Heart right ventricle (tissue), 16 donors: ENCODE data around the gene EXOC6. TPM values are rescaled to one million over a fixed set of nuclear protein-coding genes. Genes with fewer than 3 reads are reported as not detected.

Source experiments
- ATAC-seq, 8 donors: fragments of 200-7000 bp; cut with Tn5 transposase; one replicate each; pipeline ENCODE4 v1.9.1; 2020; ENCODE audit warnings: mild to moderate bottlenecking in 8 of 8, moderate library complexity in 8 of 8, moderate number of reproducible peaks in 1 of 8
- DNase-seq, 2 donors: peaks; one replicate each; pipeline ENCODE4 v3.0.0-alpha.2; 2020
- H3K27ac ChIP-seq, 10 donors: fragments of 200-600 bp; sonication (generic) in 2 of 10; one replicate each; pipeline versions ENCODE4 v1.5.0 to v1.8.0; 2020 to 2022; ENCODE audit warnings: mild to moderate bottlenecking in 3 of 10
- H3K27me3 ChIP-seq, 7 donors: fragments of 200-600 bp; one replicate each; pipeline ENCODE4 v1.8.0; 2021 to 2022; ENCODE audit warnings: mild to moderate bottlenecking in 2 of 7
- H3K36me3 ChIP-seq, 9 donors: fragments of 200-600 bp; sonication (generic) in 1 of 9; one replicate each; pipeline versions ENCODE4 v1.5.0 to v1.8.0; 2020 to 2022; ENCODE audit warnings: mild to moderate bottlenecking in 2 of 9
- H3K4me1 ChIP-seq, 9 donors: fragments of 200-600 bp; sonication (generic) in 1 of 9; one replicate each; pipeline versions ENCODE4 v1.5.0 to v1.8.0; 2020 to 2022; ENCODE audit warnings: mild to moderate bottlenecking in 4 of 9
- H3K4me3 ChIP-seq, 10 donors: fragments of 200-600 bp; sonication (generic) in 2 of 10; one replicate each; pipeline versions ENCODE4 v1.5.0 to v1.8.0; 2020 to 2022; ENCODE audit warnings: mild to moderate bottlenecking in 7 of 10, moderate library complexity in 2 of 10
- H3K9me3 ChIP-seq, 11 donors: fragments of 200-600 bp in 10 of 11; sonication (generic) in 2 of 11; one replicate each; pipeline versions ENCODE4 v1.5.0 to v1.8.0; 2013 to 2022; ENCODE audit warnings: mild to moderate bottlenecking in 2 of 11, control low read depth in 1 of 11, moderate library complexity in 1 of 11
- WGBS, 2 donors: extraction: QIAGEN DNeasy Blood & Tissue Kit; methylation state at CpG; one replicate each; pipeline ENCODE4 v1.1.7; 2013; ENCODE audit warnings: inconsistent platforms in 1 of 2; 5-methylcytosine and 5-hydroxymethylcytosine counted together
- intact Hi-C, 10 donors: fragments of 100-400 bp; cut with DNase I; formaldehyde crosslinking; loops; one replicate each; pipeline versions ENCODE4 v1.11.1 to v1.14.2; 2022
- polyA plus RNA-seq, 2 donors: library from polyadenylated mRNA; stranded (reverse); fragments of 200-250 nt; gene quantifications; one replicate each; pipeline ENCODE4 v1.2.3, GENCODE V29; 2013
- total RNA-seq, 10 donors: library from RNA; stranded (reverse); fragmentation: NEBNext Ultra II Directional in 3 of 10; extraction: Animal tissue kit (Norgen Biotek cat#: 25700) in 3 of 10; gene quantifications; one replicate each; pipeline versions ENCODE4 v1.2.1 to v1.2.4, GENCODE V29; 2021 to 2023
- TF ChIP-seq, protein P1 (sequence below), 9 donors: fragments of 200-600 bp; sonication (generic) in 2 of 9; IDR thresholded peaks; one replicate each; pipeline versions ENCODE4 v1.5.0 to v1.8.0; 2021 to 2022; ENCODE audit warnings: antibody characterized with exemption in 9 of 9, mild to moderate bottlenecking in 5 of 9, moderate library complexity in 1 of 9
- donor health status: Arrhythmogenic right ventricular cardiomyopathy.
- donor health status: ischemic (EF 13 %, LVEDD 7.1; RV severe dilation, severe dysfunction).
- donor health status: healthy with polysubstance abuse.
- donor health status: DM: no; HTN: yes; CAD: no.
- donor health status: DM: no; HTN: no; CAD: no.
- donor health status: ischemic (EF 25% LVEDD 6.9; RV normal size, moderate dysfunction).
- donor health status: ischemic (EF 25% LVEDD 5.7; RV mildly dilated, moderate dysfunction).
- donor health status: healthy.
- donor health status: DM: yes; HTN: yes; CAD: no.
- donor health status: Ischemic cardiomyopathy.
- donor health status: ischemic (EF 35%, LVEDD 5.7; RV mildly dilated, moderate dysfunction).
- donor health status: nonischemic (EF 11% LVEDD 7.7; RV severe dilation, severe dysfunction).
- donor health status: DM: yes; HTN: yes; CAD: no.
- donor health status: PGD.
- donor health status: ischemic (EF 29% LVEDD 5.4; RV normal size, mild dysfunction).
- donor health status: nonischemic (EF 23%, LVEDD 6.1; RV moderate dilation, normal function).

The EXOC6 gene
- total and polyA plus RNA-seq, 12 donors: 3.3 to 11.7 (median 9.2) TPM

DNA sequence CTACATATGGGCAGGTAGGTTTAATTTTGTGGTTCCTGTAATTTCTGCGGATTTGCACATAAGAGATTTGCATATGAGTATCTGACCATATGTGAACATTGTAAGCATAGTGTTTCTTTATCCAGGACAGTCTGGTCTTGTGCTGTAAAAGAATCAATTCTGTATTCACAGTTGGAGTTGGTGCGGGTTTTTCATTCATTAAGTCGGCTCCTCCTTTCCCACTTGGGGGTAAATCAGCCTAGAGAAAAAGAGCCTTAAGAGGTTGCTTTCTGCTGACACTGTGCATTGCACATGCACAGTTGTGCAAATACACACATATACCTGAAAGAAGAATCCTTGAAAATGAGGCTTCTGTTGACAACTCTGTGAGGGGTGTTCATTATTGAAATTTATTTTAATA lies 206.2 kb downstream of the EXOC6 start:
- H3K9me3 ChIP-seq: no peaks in the 10 kb centered on the region
- 95% methylated on average over 3 of the region's 3 CpGs for WGBS, 2 donors
- no peak overlapping the region for H3K27ac ChIP-seq
- no peak overlapping the region for H3K4me3 ChIP-seq
- TF ChIP-seq, protein P1, sequence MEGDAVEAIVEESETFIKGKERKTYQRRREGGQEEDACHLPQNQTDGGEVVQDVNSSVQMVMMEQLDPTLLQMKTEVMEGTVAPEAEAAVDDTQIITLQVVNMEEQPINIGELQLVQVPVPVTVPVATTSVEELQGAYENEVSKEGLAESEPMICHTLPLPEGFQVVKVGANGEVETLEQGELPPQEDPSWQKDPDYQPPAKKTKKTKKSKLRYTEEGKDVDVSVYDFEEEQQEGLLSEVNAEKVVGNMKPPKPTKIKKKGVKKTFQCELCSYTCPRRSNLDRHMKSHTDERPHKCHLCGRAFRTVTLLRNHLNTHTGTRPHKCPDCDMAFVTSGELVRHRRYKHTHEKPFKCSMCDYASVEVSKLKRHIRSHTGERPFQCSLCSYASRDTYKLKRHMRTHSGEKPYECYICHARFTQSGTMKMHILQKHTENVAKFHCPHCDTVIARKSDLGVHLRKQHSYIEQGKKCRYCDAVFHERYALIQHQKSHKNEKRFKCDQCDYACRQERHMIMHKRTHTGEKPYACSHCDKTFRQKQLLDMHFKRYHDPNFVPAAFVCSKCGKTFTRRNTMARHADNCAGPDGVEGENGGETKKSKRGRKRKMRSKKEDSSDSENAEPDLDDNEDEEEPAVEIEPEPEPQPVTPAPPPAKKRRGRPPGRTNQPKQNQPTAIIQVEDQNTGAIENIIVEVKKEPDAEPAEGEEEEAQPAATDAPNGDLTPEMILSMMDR (IDR thresholded peaks at IDR 0.05): no peak
- peaks cover 0 to 23% (median 9%) of the 10 kb centered on the region in 7 donors for H3K27me3 ChIP-seq
- no peaks in the 10 kb centered on the region for H3K4me1 ChIP-seq
- no peak for DNase-seq
- intact Hi-C loops: no loop called here
- peaks cover 0 to 20% (median 5%) of the 10 kb centered on the region in 9 donors for H3K36me3 ChIP-seq
- no peak for ATAC-seq

DNA sequence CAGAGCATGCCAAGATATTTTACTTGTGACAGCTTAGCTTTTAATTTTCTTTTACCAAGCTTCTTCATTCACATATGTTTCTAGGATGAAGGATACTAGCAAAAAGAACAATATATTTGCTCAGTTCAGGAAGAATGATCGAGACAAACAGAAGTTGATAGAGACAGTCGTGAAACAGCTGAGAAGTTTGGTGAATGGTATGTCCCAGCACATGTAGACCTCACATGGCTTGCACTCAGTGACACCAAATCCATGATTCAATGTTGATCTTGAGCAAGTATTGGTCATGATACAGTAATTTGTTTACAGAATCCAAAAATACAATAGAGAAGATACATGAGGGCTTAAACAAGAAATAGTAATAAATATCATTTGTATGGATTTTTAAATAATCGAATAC lies 209.8 kb downstream of the EXOC6 start:
- 92 to 95% methylated on average over 3 of the region's 3 CpGs for WGBS, 2 donors
- intact Hi-C loops: no loop called here

DNA sequence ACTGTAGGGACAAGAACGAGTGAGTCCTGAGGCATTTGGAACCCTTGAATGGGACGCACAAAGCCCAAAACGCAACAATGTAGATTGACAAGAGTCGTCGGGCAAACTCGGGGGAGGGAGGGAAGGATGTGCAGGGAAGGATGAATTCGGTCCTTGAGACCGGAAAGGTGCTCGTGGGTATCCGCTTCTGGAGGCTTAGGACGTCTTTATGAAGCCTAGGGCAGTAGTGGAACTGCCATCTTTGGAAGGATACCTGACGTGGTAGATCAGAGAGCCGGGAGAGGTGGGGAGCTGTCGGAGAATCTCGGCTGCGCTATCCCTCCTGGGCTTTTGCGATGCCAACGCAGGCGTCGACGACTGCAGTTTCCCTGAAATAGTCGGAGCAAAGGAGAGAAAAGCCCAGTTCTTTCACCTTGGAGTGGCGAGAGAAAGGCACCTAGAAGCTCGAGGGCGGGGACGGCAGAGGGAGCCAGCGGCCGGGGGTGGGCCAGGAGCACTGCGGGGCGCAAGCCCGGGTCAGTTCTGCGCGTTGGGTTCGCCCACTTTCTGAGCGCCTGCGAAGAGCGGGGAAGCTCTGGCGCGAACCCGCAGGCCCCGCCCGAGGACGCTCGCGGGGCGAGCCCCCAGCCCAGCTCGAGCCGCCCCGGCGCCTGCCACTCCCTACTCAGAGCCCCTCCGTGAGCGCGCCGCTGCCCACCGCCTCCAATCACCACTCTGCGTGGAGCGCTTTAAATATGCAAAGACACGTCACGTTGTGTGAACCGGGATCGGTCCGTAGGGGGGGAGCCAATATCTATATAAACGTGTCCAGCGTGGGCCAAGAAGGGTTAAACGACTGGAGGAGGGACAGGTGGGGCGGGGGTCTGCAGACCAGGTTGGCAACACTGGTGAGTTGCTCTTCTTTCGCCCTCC lies 211.9 kb downstream of the EXOC6 start, which contains the start of gene CYP26C1:
Gene CYP26C1 (plus strand): TSS at position 824 of the 912 bp plus-strand sequence. CDS start 466 bp downstream, outside the sequence.
- no peaks in the 10 kb centered on the region for H3K9me3 ChIP-seq
- no peak for ATAC-seq
- H3K27me3 ChIP-seq: peaks cover 5 to 80% (median 66%) of the 10 kb centered on the region in 7 donors
- peaks cover 0 to 20% (median 5%) of the 10 kb centered on the region in 9 donors for H3K36me3 ChIP-seq
- WGBS, 2 donors: 24 to 38% methylated on average over 63 to 67 of the region's 67 CpGs
- TF ChIP-seq, protein P1 (IDR thresholded peaks at IDR 0.05): no peak
- H3K4me3 ChIP-seq: no peak within 1 kb of the TSS
- DNase-seq: no peak
- peaks cover 9 to 36% (median 30%) of the 10 kb centered on the region in 9 donors for H3K4me1 ChIP-seq
- H3K27ac ChIP-seq: no peak within 1 kb of the TSS
- intact Hi-C loops: no loop called here

More for the DNA sequence above, 209.8 kb downstream of the EXOC6 start:
- Histone ChIP-seq H3K27me3 (peaks cover 4 to 59% (median 45%) of the 10 kb centered on the region in 7 donors), H3K36me3 (peaks cover 0 to 20% (median 5%) of the 10 kb centered on the region in 9 donors), H3K4me3 (no peak overlapping the region), H3K9me3 (no peaks in the 10 kb centered on the region), H3K27ac (no peak overlapping the region), H3K4me1 (peaks cover 9 to 32% (median 27%) of the 10 kb centered on the region in 9 donors)
- ATAC-seq (no peak), DNase-seq (no peak)
- TF ChIP-seq, protein P1 (IDR thresholded peaks at IDR 0.05): no peak

DNA sequence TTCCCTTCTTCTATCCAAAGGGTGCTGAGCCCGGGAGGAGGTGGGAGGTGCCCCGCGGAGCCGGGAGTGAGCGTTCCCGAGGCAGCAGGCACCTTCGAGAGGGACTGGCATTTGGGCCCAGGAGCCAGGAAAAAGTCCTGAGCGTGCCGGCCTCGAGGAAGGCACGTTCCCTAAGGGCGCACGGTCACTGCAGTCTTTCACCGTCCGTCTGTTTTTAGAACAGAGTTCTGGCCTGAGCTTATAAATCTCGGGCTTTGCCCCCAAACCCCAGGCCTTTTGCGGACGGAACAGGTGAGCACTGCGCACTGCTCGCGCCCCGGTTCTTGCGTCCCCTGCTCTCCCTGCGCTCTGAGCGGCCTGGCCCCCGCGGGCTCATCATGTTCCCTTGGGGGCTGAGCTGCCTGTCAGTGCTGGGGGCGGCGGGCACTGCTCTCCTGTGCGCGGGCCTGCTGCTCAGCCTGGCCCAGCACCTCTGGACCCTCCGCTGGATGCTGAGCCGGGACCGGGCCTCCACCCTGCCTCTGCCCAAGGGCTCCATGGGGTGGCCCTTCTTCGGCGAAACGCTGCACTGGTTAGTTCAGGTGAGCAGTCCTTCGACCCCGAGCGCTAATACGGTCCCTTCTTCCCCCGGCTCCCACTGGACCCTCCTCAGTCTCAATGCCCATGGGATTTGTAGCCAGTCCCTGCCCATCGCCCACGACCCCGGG lies 212.7 kb downstream of the EXOC6 start:
- Histone ChIP-seq H3K4me1 (peaks cover 9 to 41% (median 30%) of the 10 kb centered on the region in 9 donors), H3K36me3 (peaks cover 0 to 20% (median 5%) of the 10 kb centered on the region in 9 donors), H3K4me3 (no peak overlapping the region), H3K27ac (no peak overlapping the region), H3K9me3 (no peaks in the 10 kb centered on the region), H3K27me3 (peaks cover 10 to 88% (median 74%) of the 10 kb centered on the region in 7 donors)
- ATAC-seq: peak in 1 of 8 donors; percentile 21
- TF ChIP-seq, protein P1 (IDR thresholded peaks at IDR 0.05): no peak
- DNase-seq: no peak
- 17 to 34% methylated on average over 45 of the region's 45 CpGs for WGBS, 2 donors
- intact Hi-C loops: no loop called here
